Stomach (tissue), 9 donors: ENCODE data around the gene MAP3K10. TPM values are rescaled to one million over a fixed set of nuclear protein-coding genes. Genes with fewer than 3 reads are reported as not detected.

Source experiments
- DNase-seq, 2 donors: peaks; one replicate each; pipeline versions ENCODE4 v3.0.0 to v3.0.0-alpha.2; 2013 to 2019
- H3K27ac ChIP-seq, 5 donors: fragments of 200-600 bp in 4 of 5; sonication (generic) in 4 of 5; one replicate each; pipeline ENCODE4 v1.5.1; 2013 to 2019; ENCODE audit warnings: mild to moderate bottlenecking in 1 of 5, moderate library complexity in 1 of 5
- H3K27me3 ChIP-seq, 3 donors: fragments of 200-600 bp; sonication (generic); one replicate each; pipeline ENCODE4 v1.5.1; 2017 to 2019; ENCODE audit warnings: mixed run types in 1 of 3
- H3K36me3 ChIP-seq, 4 donors: fragments of 200-600 bp; sonication (generic); 1 replicate in 3 of 4; 2 replicates in 1 of 4; pipeline ENCODE4 v1.5.1; 2016 to 2019
- H3K4me1 ChIP-seq, 4 donors: fragments of 200-600 bp; sonication (generic); one replicate each; pipeline ENCODE4 v1.5.1; 2016 to 2019
- H3K4me3 ChIP-seq, 4 donors: fragments of 200-600 bp; sonication (generic) in 3 of 4; one replicate each; pipeline ENCODE4 v1.5.1; 2016 to 2019; ENCODE audit warnings: mild to moderate bottlenecking in 1 of 4
- H3K9me3 ChIP-seq, 4 donors: fragments of 200-600 bp; sonication (generic); one replicate each; pipeline ENCODE4 v1.5.1; 2016 to 2019
- CTCF ChIP-seq, 7 experiments: fragments of 450-650 bp in 4 of 7; fragments of 200-600 bp in 3 of 7; sonication (generic) in 3 of 7; IDR thresholded peaks; one replicate each; pipeline ENCODE4 v1.5.1; 2016 to 2019; ENCODE audit warnings: antibody characterized with exemption in 7 of 7, control low read depth in 2 of 7, mild to moderate bottlenecking in 1 of 7
- EP300 ChIP-seq: sonication (generic); formaldehyde crosslinking; IDR thresholded peaks from one replicate; pipeline ENCODE4 v1.6.1; 2017; ENCODE audit warnings: antibody characterized with exemption
- POLR2A ChIP-seq, 4 donors: fragments of 450-650 bp; IDR thresholded peaks; one replicate each; pipeline ENCODE4 v1.6.1; 2016; ENCODE audit warnings: antibody characterized with exemption in 4 of 4, control low read depth in 2 of 4, mild to moderate bottlenecking in 1 of 4, moderate library complexity in 1 of 4
- POLR2AphosphoS5 ChIP-seq, 3 donors: sonication (generic); formaldehyde crosslinking; IDR thresholded peaks; one replicate each; pipeline ENCODE4 v1.6.1; 2016; ENCODE audit warnings: antibody characterized with exemption in 3 of 3
- whole genome bisulfite sequencing, 5 donors: extraction: QIAGEN DNeasy Blood & Tissue Kit in 3 of 5; methylation state at CpG; one replicate each; pipeline versions ENCODE4 v1.1.5 to v1.1.7; 2013 to 2018; 5-methylcytosine and 5-hydroxymethylcytosine counted together
- intact Hi-C: fragments of 100-400 bp; cut with DNase I; formaldehyde crosslinking; loops from one replicate; pipeline ENCODE4 v1.15.1; 2023; ENCODE audit warnings: low total_unique reads
- polyA plus RNA-seq, 3 donors: library from polyadenylated mRNA; stranded (reverse); fragments of 200-250 nt; gene quantifications; one replicate each; pipeline ENCODE4 v1.2.3, GENCODE V29; 2013
- total RNA-seq, 5 donors: library from RNA; depleted of rRNA; stranded (reverse); fragments of >200 nt; gene quantifications; one replicate each; pipeline versions ENCODE4 v1.1.0 to v1.2.3, GENCODE V29; 2014 to 2016
- donor health status: healthy with polysubstance abuse.
- donor health status: Bipolar disorder and iron deficiency.
- donor health status: healthy.

The MAP3K10 gene
- total and polyA plus RNA-seq, 8 donors = 5.2 to 34.5 (median 12.7) TPM

GRCh38 chr19:40234429-40235237 is 43.4 kb downstream of the MAP3K10 start:
- Histone ChIP-seq H3K9me3 (no peaks in the 10 kb centered on the region), H3K27ac (no peak overlapping the region), H3K4me3 (no peak overlapping the region), H3K4me1 (peaks cover 0 to 16% (median 12%) of the 10 kb centered on the region in 4 donors), H3K36me3 (peaks cover 64 to 74% (median 73%) of the 10 kb centered on the region in 4 donors), H3K27me3 (no peaks in the 10 kb centered on the region)
- intact Hi-C loops = no loop called here
- DNase-seq = no peak
- TF ChIP-seq CTCF (IDR thresholded peaks at IDR 0.05) (no peak), POLR2AphosphoS5 (IDR thresholded peaks at IDR 0.05) (no peak), POLR2A (IDR thresholded peaks at IDR 0.05) (no peak), EP300 (no peak)
- 84 to 93% (median 90%) methylated on average over 20 to 22 of the region's 22 CpGs for WGBS, 5 donors

GRCh38 chr19:40235238-40236025 is 44.2 kb downstream of the MAP3K10 start:
- 87 to 97% (median 90%) methylated on average over 20 to 30 of the region's 30 CpGs for WGBS, 5 donors
- intact Hi-C loops = no loop called here

DNA sequence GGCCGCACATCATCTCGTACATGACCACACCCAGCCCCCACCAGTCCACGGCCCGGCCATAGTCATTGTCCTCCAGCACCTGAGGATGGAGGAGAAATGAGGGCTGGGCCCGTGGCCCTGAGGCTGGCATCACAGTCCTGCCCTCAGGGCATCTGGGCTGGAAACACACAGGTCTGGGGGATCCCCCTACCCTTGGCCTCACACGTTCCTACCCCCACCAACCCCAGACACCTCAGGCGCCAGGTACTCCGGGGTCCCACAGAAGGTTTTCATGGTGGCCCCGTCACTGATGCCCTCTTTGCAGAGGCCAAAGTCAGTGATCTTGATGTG is 44.8 kb downstream of the MAP3K10 start:
- DNase-seq = no peak
- no peak overlapping the region for H3K27ac ChIP-seq
- no peaks in the 10 kb centered on the region for H3K27me3 ChIP-seq
- peaks cover 77 to 87% (median 86%) of the 10 kb centered on the region in 4 donors for H3K36me3 ChIP-seq
- peaks cover 0 to 16% (median 12%) of the 10 kb centered on the region in 4 donors for H3K4me1 ChIP-seq
- no peaks in the 10 kb centered on the region for H3K9me3 ChIP-seq
- no peak overlapping the region for H3K4me3 ChIP-seq
- no peak for TF ChIP-seq EP300
- TF ChIP-seq POLR2A (IDR thresholded peaks at IDR 0.05) = no peak
- no peak for TF ChIP-seq POLR2AphosphoS5 (IDR thresholded peaks at IDR 0.05)
- TF ChIP-seq CTCF (IDR thresholded peaks at IDR 0.05) = no peak
- intact Hi-C loops = no loop called here
- WGBS, 5 donors = 90 to 95% (median 91%) methylated on average over 6 to 9 of the region's 9 CpGs

More at GRCh38 chr19:40235238-40236025, 44.2 kb downstream of the MAP3K10 start:
- H3K9me3 ChIP-seq = no peaks in the 10 kb centered on the region
- no peak overlapping the region for H3K27ac ChIP-seq
- H3K27me3 ChIP-seq = no peaks in the 10 kb centered on the region
- peaks cover 72 to 82% (median 81%) of the 10 kb centered on the region in 4 donors for H3K36me3 ChIP-seq
- no peak for TF ChIP-seq EP300
- TF ChIP-seq POLR2A (IDR thresholded peaks at IDR 0.05) = no peak
- TF ChIP-seq POLR2AphosphoS5 (IDR thresholded peaks at IDR 0.05) = no peak
- no peak for DNase-seq
- no peak overlapping the region for H3K4me3 ChIP-seq
- peaks cover 0 to 16% (median 12%) of the 10 kb centered on the region in 4 donors for H3K4me1 ChIP-seq

GRCh38 chr19:40236366-40236765 is 45.1 kb downstream of the MAP3K10 start:
- intact Hi-C loops = no loop called here
- H3K36me3 ChIP-seq = peaks cover 81 to 91% (median 90%) of the 10 kb centered on the region in 4 donors
- no peak for DNase-seq
- H3K27ac ChIP-seq = no peak overlapping the region
- TF ChIP-seq POLR2A (IDR thresholded peaks at IDR 0.05) = no peak
- no peak for TF ChIP-seq EP300
- TF ChIP-seq POLR2AphosphoS5 (IDR thresholded peaks at IDR 0.05) = no peak
- H3K27me3 ChIP-seq = no peaks in the 10 kb centered on the region
- H3K4me3 ChIP-seq = no peak overlapping the region
- no peaks in the 10 kb centered on the region for H3K9me3 ChIP-seq
- peaks cover 0 to 14% (median 10%) of the 10 kb centered on the region in 4 donors for H3K4me1 ChIP-seq
- 86 to 95% (median 89%) methylated on average over 6 of the region's 6 CpGs for WGBS, 5 donors

DNA sequence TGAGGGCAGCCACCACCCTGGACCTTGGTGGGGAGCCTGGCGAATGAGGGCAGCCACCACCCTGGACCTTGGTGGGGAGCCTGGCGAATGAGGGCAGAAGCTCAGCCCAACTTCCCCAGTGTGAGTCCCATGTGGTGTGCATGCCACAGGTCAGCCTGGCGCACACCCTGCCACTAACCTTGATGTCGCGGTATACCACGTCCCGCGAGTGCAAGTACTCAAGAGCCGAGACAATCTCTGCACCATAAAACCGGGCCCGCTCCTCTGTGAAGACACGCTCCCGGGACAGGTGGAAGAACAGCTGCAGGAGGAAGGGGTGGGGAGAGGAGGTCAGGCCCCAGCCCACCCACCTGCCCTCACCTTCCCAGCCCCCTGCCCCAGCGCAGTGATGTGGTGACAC is 46.6 kb downstream of the MAP3K10 start:
- intact Hi-C loops = no loop called here
- TF ChIP-seq EP300 = no peak
- TF ChIP-seq POLR2AphosphoS5 (IDR thresholded peaks at IDR 0.05) = no peak
- no peak for TF ChIP-seq CTCF (IDR thresholded peaks at IDR 0.05)
- Histone ChIP-seq H3K27me3 (no peaks in the 10 kb centered on the region), H3K4me3 (no peak overlapping the region), H3K27ac (no peak overlapping the region), H3K9me3 (no peaks in the 10 kb centered on the region), H3K36me3 (peaks cover 90 to 100% (median 98%) of the 10 kb centered on the region in 4 donors), H3K4me1 (peaks cover 0 to 13% (median 5%) of the 10 kb centered on the region in 4 donors)
- DNase-seq = no peak
- WGBS, 5 donors = 92 to 99% (median 93%) methylated on average over 8 to 14 of the region's 14 CpGs
